Stimulated activated CD4-positive, alpha-beta T cell treated with anti-CD3 and anti-CD28 coated beads, TNF-alpha, amount 100 ng/mL, for 1 hour (primary cell): ENCODE measurements around the gene ASPDH.
A peak's percentile ranks its signal among the peaks of the same experiment; 100 is the strongest.

Experiments
- DNase-seq, 3 donors: peaks; one replicate each; pipeline ENCODE4 v3.0.0-alpha.2; 2020; ENCODE audit warnings: low read depth in 3 of 3, low spot score in 1 of 3

Gene ASPDH

DNA sequence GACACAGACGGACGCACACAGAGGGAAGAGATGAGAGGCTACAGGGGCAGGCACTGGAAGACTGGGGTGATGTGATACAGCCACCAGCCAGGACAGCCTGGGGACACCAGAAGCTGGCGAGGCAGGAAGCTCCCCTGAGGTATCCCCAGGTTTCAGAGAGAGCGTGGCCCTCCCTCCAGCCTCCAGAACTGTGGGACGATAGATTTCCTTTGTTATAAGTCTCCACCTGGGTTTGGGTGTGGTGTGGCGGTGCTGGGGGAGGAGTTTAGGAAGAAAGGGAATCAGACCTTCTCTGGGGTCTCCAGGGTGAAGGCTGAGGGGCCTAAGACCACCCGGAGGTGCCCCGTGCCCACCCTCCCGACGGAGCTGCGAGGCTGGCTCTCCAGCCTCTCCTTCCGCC is 2.7 kb upstream of the ASPDH start:
- DNase-seq = no peak

DNA sequence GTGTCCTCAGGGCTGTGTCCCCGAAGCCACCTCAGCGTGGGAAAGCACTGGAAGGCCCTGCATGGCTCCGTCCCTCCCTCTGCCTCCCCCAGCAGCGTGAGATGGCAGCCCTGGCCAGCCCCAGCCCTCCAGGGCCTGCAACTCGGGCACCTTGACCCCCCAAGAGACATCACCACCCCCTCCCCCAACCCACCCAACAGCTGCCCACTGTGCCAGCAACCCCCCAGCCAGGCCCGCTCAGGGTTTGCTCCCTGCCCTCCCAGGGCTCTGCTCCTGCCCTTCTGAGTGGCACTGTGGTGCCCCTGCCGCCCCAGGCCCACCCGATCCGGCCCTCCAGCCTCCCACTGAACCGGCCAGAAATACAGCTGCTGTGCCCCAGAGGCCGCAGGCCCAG is 1.5 kb upstream of the ASPDH start:
- no peak for DNase-seq

DNA sequence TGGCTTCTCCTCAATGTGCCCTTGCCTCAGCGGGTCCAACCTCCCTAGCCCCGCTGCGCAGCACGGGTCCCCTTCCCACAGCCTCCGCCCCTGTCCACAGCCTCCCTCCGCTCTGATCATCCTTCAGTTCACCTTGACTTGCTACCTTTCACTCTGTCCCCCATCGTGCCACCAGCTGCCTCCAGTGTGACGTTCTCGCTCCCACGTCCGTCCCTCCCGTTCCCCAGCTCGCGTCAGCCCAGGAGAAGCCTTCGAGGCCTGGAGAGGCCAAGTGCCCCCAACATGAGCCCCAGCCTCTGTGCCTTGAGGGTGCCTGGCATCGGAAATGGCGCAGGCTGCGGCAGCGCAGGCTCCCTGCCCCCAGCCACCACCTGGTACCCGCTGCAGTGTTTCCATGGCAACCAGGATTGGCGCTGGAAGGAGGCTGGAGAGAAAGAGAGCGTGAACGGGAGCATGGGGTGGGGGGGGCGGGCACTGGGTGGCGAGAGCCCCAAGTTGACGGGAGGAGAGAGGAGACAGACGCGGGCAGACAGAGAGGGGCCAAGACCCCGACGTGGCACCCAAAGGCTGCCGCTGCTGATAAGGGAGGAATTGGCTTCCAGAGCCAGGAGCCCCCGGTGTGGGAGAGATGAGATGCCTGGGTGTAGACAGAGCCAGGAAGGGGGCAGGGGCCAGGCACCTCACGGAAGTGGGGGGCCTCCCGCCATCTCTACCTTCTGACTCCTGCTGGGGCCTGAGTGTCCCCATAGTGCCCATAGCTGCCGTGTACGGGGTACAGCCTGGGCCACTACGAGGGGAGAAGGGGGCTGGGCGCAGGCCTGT is 844 bp upstream of the ASPDH start:
- no peak for DNase-seq

GRCh38 chr19:50512999-50513745 is 541 bp downstream of the ASPDH start:
- no peak for DNase-seq

- no peak for DNase-seq
Measured at GRCh38 chr19:50512112-50512998, 1.4 kb downstream of the ASPDH start.

- DNase-seq = peak; percentile 89 to 94 (median 93)
Measured at GRCh38 chr19:50511069-50511822, 2.5 kb downstream of the ASPDH start, which contains the start of gene JOSD2. Gene JOSD2 (minus strand): TSS chr19:50511191. CDS start chr19:50510431, 760 bp downstream.

- DNase-seq = no peak
Measured at GRCh38 chr19:50510700-50511068, 3.0 kb downstream of the ASPDH start.

DNA sequence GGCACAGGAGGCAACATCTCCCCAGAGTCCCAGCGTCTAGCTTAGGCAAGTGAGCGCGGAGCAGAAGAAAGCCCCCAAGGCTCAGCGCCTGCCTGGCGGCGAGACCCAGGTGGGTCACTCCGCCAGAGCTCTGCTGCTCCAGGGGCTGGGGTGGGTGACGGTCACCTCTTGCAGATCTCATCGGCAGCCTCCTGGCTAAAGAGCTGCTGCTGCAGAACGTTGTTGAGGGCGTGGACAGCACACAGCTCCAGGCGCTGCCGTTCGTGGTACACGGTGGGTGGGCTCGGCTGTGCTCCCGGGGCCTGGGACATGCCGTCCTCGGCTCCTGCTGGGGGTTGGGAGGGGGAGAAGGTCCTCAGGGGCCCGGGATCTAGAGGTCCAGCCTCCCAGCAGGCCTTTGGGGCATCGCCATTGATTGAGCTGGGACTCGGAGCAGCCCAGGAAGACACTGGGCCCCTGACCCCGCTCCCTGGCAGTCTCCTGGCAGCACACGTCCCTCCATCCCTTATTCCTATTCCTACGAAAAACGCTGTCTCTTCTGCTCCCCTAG is 3.5 kb downstream of the ASPDH start:
- DNase-seq = no peak

GRCh38 chr19:50509366-50509765 is 4.3 kb downstream of the ASPDH start:
- DNase-seq = no peak

- no peak for DNase-seq
Measured at GRCh38 chr19:50508843-50509190, 4.9 kb downstream of the ASPDH start.

DNA sequence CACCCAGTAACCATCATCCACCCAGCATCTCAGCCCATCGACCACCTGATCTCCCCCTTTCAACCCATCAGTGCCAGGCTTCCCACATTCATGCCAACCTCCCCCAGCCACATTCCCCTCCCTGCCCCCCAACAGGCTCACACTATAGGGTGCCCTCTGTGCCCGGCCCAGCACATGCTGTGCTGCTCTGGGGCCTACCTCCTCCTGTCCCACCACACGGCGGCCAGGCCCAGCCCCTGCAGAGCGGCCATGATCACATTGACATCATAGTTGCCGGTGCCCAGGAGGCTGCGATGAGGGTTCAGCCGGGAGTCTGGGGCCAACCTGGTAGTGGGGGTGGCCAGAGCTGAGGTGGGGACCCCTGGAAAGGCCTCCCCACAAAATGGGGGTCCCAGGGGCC is 6.3 kb downstream of the ASPDH start:
- no peak for DNase-seq

GRCh38 chr19:50506700-50507099 is 7.0 kb downstream of the ASPDH start:
- no peak for DNase-seq

GRCh38 chr19:50505856-50506611 is 7.7 kb downstream of the ASPDH start:
- DNase-seq = no peak

DNA sequence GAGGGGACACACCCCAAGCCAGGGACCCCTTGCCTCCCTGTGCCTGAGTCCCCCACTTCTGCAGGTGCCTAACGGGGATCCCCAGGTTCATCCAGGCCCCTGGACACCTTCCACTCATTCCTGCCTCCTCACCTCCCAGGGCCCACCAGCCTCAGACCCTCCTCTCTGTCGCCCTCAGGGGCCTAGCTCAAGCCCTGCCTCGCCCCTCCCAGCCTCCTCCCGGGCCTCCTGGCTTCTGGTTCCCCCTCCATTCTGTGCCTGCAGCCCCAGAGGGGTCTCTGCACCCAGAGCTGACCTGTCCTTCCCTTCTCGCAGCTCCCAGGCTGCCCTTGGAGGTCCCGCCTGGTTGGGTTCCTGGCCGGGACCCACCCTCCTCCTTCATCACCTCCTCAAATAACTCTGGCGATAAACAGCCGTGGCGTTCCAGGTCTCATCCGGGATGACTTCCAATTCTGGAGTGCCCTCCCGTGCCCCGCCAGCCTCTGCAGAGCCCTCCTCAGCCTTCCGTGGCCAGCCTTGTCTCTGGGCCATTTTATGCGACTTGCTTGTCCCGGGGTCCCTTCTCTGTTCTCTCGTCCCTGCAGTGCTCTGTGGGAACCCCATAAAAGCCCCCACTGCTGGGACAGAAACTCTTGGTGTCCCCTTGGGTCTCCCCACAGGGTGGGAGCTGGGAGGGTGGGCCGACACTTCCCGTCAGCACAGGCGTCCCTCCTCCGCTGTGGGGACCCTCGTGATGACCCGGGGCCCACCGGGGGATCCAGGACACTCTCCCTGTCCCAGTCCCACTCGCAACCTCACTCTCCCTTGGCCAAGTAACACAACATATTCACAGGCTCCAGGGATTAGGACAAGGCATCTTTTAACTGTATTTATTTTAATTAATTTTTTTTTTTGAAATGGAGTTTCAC is 11.9 kb downstream of the ASPDH start:
- no peak for DNase-seq

DNA sequence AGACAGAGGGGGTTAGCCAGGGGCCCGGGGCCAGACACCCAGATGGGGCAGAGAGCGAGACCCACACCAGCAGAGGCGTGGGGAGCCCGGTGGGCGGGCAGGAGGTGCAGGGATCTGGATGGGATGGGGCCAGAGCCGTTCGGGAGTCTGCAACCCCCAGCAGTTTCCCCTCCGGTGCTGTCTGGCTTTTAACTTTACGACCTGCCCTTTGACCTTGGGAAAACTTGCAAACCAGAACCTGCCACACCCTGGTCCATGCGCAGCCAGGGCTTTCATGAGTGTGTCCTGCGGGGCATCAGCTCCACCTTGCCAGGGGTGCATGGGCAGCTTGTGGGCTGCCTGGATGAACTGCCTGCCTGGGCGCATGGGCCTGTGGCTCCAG is 12.5 kb downstream of the ASPDH start:
- DNase-seq = no peak

- DNase-seq = no peak
Measured at GRCh38 chr19:50500753-50501151, 13.0 kb downstream of the ASPDH start.

DNA sequence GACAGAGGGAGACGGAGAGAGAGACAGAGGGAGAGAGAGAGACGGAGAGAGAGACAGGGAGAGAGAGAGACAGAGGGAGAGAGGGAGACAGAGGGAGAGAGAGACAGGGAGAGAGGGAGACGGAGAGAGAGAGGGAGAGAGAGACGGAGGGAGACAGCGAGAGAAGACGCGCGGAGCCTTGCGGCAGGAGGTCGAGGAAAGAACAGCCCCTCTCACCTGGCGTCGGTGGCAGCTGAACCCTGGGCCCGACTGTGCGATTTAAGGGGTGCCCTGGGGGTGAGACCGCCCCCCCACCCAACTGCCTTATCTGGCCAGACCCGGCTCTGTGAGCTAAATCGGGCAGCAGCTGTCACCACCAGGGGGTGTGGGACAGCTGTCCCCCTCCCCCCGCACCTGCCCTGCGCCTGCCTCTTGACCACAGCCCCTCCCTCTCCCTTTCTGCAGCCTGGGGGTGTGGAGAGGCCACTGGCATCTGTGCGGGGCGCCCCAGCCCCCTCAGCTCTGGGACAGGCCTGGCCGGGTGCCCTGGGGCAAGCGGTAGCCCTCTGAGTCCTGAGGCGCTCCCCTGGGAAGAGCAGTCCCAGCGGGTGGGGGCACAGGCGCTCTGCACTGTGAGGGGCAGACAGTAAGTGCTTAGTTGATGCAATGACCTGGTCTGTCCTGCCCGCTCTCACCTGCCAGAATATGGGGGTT is 13.5 kb downstream of the ASPDH start:
- DNase-seq = no peak
